Upper lobe of left lung (tissue), 4 donors: Measurements from ENCODE around the gene DCK.

Source experiments
- CTCF ChIP-seq, 6 experiments: fragments of 450-650 bp in 4 of 6; fragments of 200-600 bp in 2 of 6; sonication (generic) in 2 of 6; IDR thresholded peaks; one replicate each; pipeline ENCODE4 v1.5.1; 2016 to 2019; ENCODE audit warnings: antibody characterized with exemption in 6 of 6
- EP300 ChIP-seq, 4 donors: sonication (generic); formaldehyde crosslinking; IDR thresholded peaks; one replicate each; pipeline ENCODE4 v1.5.1; 2017; ENCODE audit warnings: antibody characterized with exemption in 4 of 4, control low read depth in 2 of 4
- POLR2AphosphoS5 ChIP-seq, 2 donors: sonication (generic); formaldehyde crosslinking; IDR thresholded peaks; one replicate each; pipeline ENCODE4 v1.5.1; 2017; ENCODE audit warnings: antibody characterized with exemption in 2 of 2

- TF ChIP-seq POLR2AphosphoS5 (IDR thresholded peaks at IDR 0.05) = no peak
- TF ChIP-seq CTCF (IDR thresholded peaks at IDR 0.05) = no peak
- TF ChIP-seq EP300 (IDR thresholded peaks at IDR 0.05) = no peak
Observed at GRCh38 chr4:71009086-71009485, 15.6 kb downstream of the DCK start.
